ENCODE measurements around the gene MFSD11.
"Not testable (repeated sequence)": the region's sequence is repeated elsewhere in the genome, so short reads cannot be mapped to it uniquely, and the experiment has no call there.

MFSD11 gene

GRCh38 chr17:76758570-76758969 lies 20.7 kb downstream of the MFSD11 start:
- CTCF ChIA-PET, result no interaction called here
- Mint-ChIP-seq H3K27me3 (no peaks in the 10 kb centered on the region), H3K36me3 (peaks cover 21% of the 10 kb centered on the region)

GRCh38 chr17:76772842-76773525 lies 35.1 kb downstream of the MFSD11 start:
- DNase-seq, result peak; percentile 56
- CTCF ChIA-PET, result interaction anchor here (0.9 kb wide), 1 partner anchor 11 kb away, joined by 3 read pairs; no protein-coding TSS in a partner anchor
- H3K4me1 Mint-ChIP-seq, result peaks cover 35% of the 10 kb centered on the region
- H3K36me3 Mint-ChIP-seq, result peaks cover 54% of the 10 kb centered on the region
- H3K27ac Mint-ChIP-seq, result peak overlapping the region; percentile 86
- no peaks in the 10 kb centered on the region for H3K27me3 Mint-ChIP-seq
- H3K9me3 Mint-ChIP-seq, result peaks cover 5% of the 10 kb centered on the region
- H3K4me3 Mint-ChIP-seq, result peak overlapping the region; percentile 41

More at GRCh38 chr17:76758570-76758969, 20.7 kb downstream of the MFSD11 start:
- no peak for DNase-seq
- H3K27ac Mint-ChIP-seq, result no peak overlapping the region
- no peak overlapping the region for H3K4me3 Mint-ChIP-seq
- H3K9me3 Mint-ChIP-seq, result no peaks in the 10 kb centered on the region
- peaks cover 12% of the 10 kb centered on the region for H3K4me1 Mint-ChIP-seq

- no peak for DNase-seq
- Mint-ChIP-seq H3K27me3 (no peaks in the 10 kb centered on the region), H3K36me3 (peaks cover 53% of the 10 kb centered on the region), H3K27ac (no peak overlapping the region), H3K4me1 (peaks cover 34% of the 10 kb centered on the region), H3K9me3 (no peaks in the 10 kb centered on the region), H3K4me3 (no peak overlapping the region)
- CTCF ChIA-PET, result no interaction called here
Observed at GRCh38 chr17:76775021-76775600, 37.2 kb downstream of the MFSD11 start.

- CTCF ChIA-PET, result interaction anchor here (0.7 to 1.6 kb wide), 2 partner anchors 56 to 68 kb away, joined by 3 to 5 read pairs; no protein-coding TSS in a partner anchor
- peak; percentile 29 for DNase-seq
- Mint-ChIP-seq H3K4me3 (no peak overlapping the region), H3K27me3 (no peaks in the 10 kb centered on the region), H3K9me3 (no peaks in the 10 kb centered on the region), H3K4me1 (peaks cover 6% of the 10 kb centered on the region), H3K36me3 (peaks cover 19% of the 10 kb centered on the region), H3K27ac (no peak overlapping the region)
Observed at GRCh38 chr17:76781056-76781982, 43.4 kb downstream of the MFSD11 start.

- H3K4me1 Mint-ChIP-seq, result peaks cover 23% of the 10 kb centered on the region
- H3K27me3 Mint-ChIP-seq, result no peaks in the 10 kb centered on the region
- H3K4me3 Mint-ChIP-seq, result no peak overlapping the region
- peaks cover 13% of the 10 kb centered on the region for H3K36me3 Mint-ChIP-seq
- no peak for DNase-seq
- H3K9me3 Mint-ChIP-seq, result no peaks in the 10 kb centered on the region
- CTCF ChIA-PET, result no interaction called here
- H3K27ac Mint-ChIP-seq, result peak overlapping the region; percentile 7
Observed at GRCh38 chr17:76783146-76783545, 45.2 kb downstream of the MFSD11 start.

- no peak overlapping the region for H3K27ac Mint-ChIP-seq
Observed at GRCh38 chr17:76784926-76785325, 47.0 kb downstream of the MFSD11 start.

GRCh38 chr17:76787866-76788265 lies 49.9 kb downstream of the MFSD11 start:
- DNase-seq, result peak; percentile 48
- H3K36me3 Mint-ChIP-seq, H3K9me3 Mint-ChIP-seq, H3K27me3 Mint-ChIP-seq, CTCF ChIA-PET, H3K4me3 Mint-ChIP-seq: not testable (repeated sequence)
- H3K27ac Mint-ChIP-seq, result peak overlapping the region; percentile 55
- peaks cover 34% of the 10 kb centered on the region for H3K4me1 Mint-ChIP-seq

More at GRCh38 chr17:76784926-76785325, 47.0 kb downstream of the MFSD11 start:
- no peak overlapping the region for H3K4me3 Mint-ChIP-seq
- CTCF ChIA-PET, result no interaction called here
- peaks cover 21% of the 10 kb centered on the region for H3K4me1 Mint-ChIP-seq
- no peak for DNase-seq
- no peaks in the 10 kb centered on the region for H3K27me3 Mint-ChIP-seq
- peaks cover 9% of the 10 kb centered on the region for H3K36me3 Mint-ChIP-seq
- H3K9me3 Mint-ChIP-seq, result no peaks in the 10 kb centered on the region

GRCh38 chr17:76789235-76789788 lies 51.4 kb downstream of the MFSD11 start:
- CTCF ChIA-PET, result interaction anchor here (0.6 kb wide), 1 partner anchor 48 kb away, joined by 3 read pairs; no protein-coding TSS in a partner anchor
- Mint-ChIP-seq H3K9me3 (no peaks in the 10 kb centered on the region), H3K27ac (no peak overlapping the region), H3K36me3 (peaks cover 8% of the 10 kb centered on the region), H3K4me3 (no peak overlapping the region), H3K4me1 (peaks cover 34% of the 10 kb centered on the region), H3K27me3 (peaks cover 5% of the 10 kb centered on the region)
- DNase-seq, result no peak

GRCh38 chr17:76791053-76791980 lies 53.4 kb downstream of the MFSD11 start:
- Mint-ChIP-seq H3K4me3 (peak overlapping the region; percentile 37), H3K4me1 (peaks cover 33% of the 10 kb centered on the region), H3K36me3 (peaks cover 4% of the 10 kb centered on the region), H3K27ac (peak overlapping the region; percentile 83), H3K27me3 (peaks cover 7% of the 10 kb centered on the region), H3K9me3 (no peaks in the 10 kb centered on the region)
- peak; percentile 78 for DNase-seq
- CTCF ChIA-PET, result interaction anchor here (1.3 kb wide), 1 partner anchor 10 kb away, joined by 4 read pairs; no protein-coding TSS in a partner anchor

- Mint-ChIP-seq H3K27me3 (peaks cover 9% of the 10 kb centered on the region), H3K9me3 (no peaks in the 10 kb centered on the region), H3K4me1 (peaks cover 23% of the 10 kb centered on the region), H3K27ac (no peak overlapping the region), H3K4me3 (no peak overlapping the region), H3K36me3 (peaks cover 1% of the 10 kb centered on the region)
- no peak for DNase-seq
- CTCF ChIA-PET, result interaction anchor here (0.7 to 1.0 kb wide), 2 partner anchors 80 to 274 kb away, joined by 3 read pairs; no protein-coding TSS in a partner anchor
Observed at GRCh38 chr17:76792348-76792747, 54.4 kb downstream of the MFSD11 start.

- H3K27me3 Mint-ChIP-seq, result peaks cover 9% of the 10 kb centered on the region
- CTCF ChIA-PET, result no interaction called here
- peaks cover 1% of the 10 kb centered on the region for H3K36me3 Mint-ChIP-seq
- no peak overlapping the region for H3K4me3 Mint-ChIP-seq
- peaks cover 15% of the 10 kb centered on the region for H3K4me1 Mint-ChIP-seq
- peak; percentile 39 for DNase-seq
- no peaks in the 10 kb centered on the region for H3K9me3 Mint-ChIP-seq
- no peak overlapping the region for H3K27ac Mint-ChIP-seq
Observed at GRCh38 chr17:76793775-76794174, 55.9 kb downstream of the MFSD11 start.

GRCh38 chr17:76796081-76796480 lies 58.2 kb downstream of the MFSD11 start:
- no peak overlapping the region for H3K4me3 Mint-ChIP-seq
- H3K9me3 Mint-ChIP-seq, result no peaks in the 10 kb centered on the region
- DNase-seq, result no peak

GRCh38 chr17:76797241-76797840 lies 59.4 kb downstream of the MFSD11 start:
- Mint-ChIP-seq H3K4me3 (no peak overlapping the region), H3K4me1 (peaks cover under 1% of the 10 kb centered on the region), H3K9me3 (no peaks in the 10 kb centered on the region), H3K27me3 (peaks cover 13% of the 10 kb centered on the region), H3K27ac (no peak overlapping the region), H3K36me3 (no peaks in the 10 kb centered on the region)
- DNase-seq, result no peak
- CTCF ChIA-PET, result no interaction called here

More at GRCh38 chr17:76796081-76796480, 58.2 kb downstream of the MFSD11 start:
- H3K4me1 Mint-ChIP-seq, result peaks cover 12% of the 10 kb centered on the region
- peaks cover 1% of the 10 kb centered on the region for H3K36me3 Mint-ChIP-seq
- H3K27me3 Mint-ChIP-seq, result peaks cover 16% of the 10 kb centered on the region
- CTCF ChIA-PET, result no interaction called here
- H3K27ac Mint-ChIP-seq, result no peak overlapping the region

Measured in activated naive CD4-positive, alpha-beta T cell treated with anti-CD3 and anti-CD28 coated beads, Interleukin-2, amount 10 ng/mL, durations not matched to agents 7 days and 5 days (primary cell).